ENCODE data around the gene NCKAP5.
A peak's percentile ranks its signal among the peaks of the same experiment; 100 is the strongest.

DNA sequence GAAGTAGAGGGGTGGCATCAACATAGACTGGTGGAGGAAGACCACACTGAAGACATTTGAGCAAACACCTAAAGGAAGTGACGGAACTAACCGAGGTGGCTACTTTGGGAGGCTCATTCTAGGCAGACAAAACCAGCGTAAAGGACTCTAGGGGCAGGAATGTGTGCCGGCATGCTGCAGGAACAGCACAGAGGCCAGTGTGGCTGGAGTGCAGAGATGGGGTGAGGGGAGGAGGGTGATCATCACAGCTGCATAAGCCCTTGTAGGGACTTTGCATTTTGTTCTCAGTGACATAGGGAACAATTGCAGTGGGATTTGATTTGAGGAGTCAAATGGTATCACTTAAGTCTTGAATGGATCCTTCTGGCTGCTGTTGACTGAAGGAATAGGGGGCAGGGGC lies 253.5 kb downstream of the NCKAP5 start:
- TF ChIP-seq, protein P1, sequence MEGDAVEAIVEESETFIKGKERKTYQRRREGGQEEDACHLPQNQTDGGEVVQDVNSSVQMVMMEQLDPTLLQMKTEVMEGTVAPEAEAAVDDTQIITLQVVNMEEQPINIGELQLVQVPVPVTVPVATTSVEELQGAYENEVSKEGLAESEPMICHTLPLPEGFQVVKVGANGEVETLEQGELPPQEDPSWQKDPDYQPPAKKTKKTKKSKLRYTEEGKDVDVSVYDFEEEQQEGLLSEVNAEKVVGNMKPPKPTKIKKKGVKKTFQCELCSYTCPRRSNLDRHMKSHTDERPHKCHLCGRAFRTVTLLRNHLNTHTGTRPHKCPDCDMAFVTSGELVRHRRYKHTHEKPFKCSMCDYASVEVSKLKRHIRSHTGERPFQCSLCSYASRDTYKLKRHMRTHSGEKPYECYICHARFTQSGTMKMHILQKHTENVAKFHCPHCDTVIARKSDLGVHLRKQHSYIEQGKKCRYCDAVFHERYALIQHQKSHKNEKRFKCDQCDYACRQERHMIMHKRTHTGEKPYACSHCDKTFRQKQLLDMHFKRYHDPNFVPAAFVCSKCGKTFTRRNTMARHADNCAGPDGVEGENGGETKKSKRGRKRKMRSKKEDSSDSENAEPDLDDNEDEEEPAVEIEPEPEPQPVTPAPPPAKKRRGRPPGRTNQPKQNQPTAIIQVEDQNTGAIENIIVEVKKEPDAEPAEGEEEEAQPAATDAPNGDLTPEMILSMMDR (IDR thresholded peaks at IDR 0.05; ENCODE audit: control extremely low read depth in 1 of 3, insufficient read depth in 1 of 3, low read depth in 1 of 3, low read length in 3 of 3): peak in 2 of 3 experiments; percentile 25 to 34; a peak in 2 of 4 replicates
- TF ChIP-seq POLR2A (IDR thresholded peaks at IDR 0.05; ENCODE audit: control extremely low read depth in 1 of 2, low read depth in 2 of 2, low read length in 2 of 2): no peak
